Eye (tissue), 1 donor: ENCODE data around the gene NMS.

Experiments used
- DNase-seq: peaks from one replicate; pipeline ENCODE4 v3.0.0-alpha.2; 2015

The NMS gene

GRCh38 chr2:100470182-100470581 lies at the start of gene NMS:
Gene NMS, plus strand, starts transcription at chr2:100470482. Its CDS starts 7 bp downstream, at chr2:100470489.
- DNase-seq: no peak

- peak; percentile 59 for DNase-seq
Observed at GRCh38 chr2:100422320-100423055, 47.8 kb upstream of the NMS start.

- no peak for DNase-seq
Observed at GRCh38 chr2:100423631-100424030, 46.7 kb upstream of the NMS start.

- DNase-seq: no peak
Observed at GRCh38 chr2:100424277-100424875, 45.9 kb upstream of the NMS start.

- DNase-seq: no peak
Observed at GRCh38 chr2:100425107-100425506, 45.2 kb upstream of the NMS start.

- DNase-seq: no peak
Observed at GRCh38 chr2:100425573-100426383, 44.5 kb upstream of the NMS start.

GRCh38 chr2:100426384-100426720 lies 43.9 kb upstream of the NMS start:
- no peak for DNase-seq

GRCh38 chr2:100427111-100427510 lies 43.2 kb upstream of the NMS start:
- no peak for DNase-seq

- DNase-seq: peak; percentile 43
Observed at GRCh38 chr2:100427627-100428258, 42.5 kb upstream of the NMS start.

- no peak for DNase-seq
Observed at GRCh38 chr2:100429726-100430125, 40.6 kb upstream of the NMS start.

- no peak for DNase-seq
Observed at GRCh38 chr2:100437751-100438150, 32.5 kb upstream of the NMS start.

GRCh38 chr2:100446696-100447095 lies 23.6 kb upstream of the NMS start:
- DNase-seq: no peak

GRCh38 chr2:100451092-100451491 lies 19.2 kb upstream of the NMS start:
- DNase-seq: no peak

GRCh38 chr2:100451734-100452133 lies 18.5 kb upstream of the NMS start:
- DNase-seq: no peak

GRCh38 chr2:100453853-100454252 lies 16.4 kb upstream of the NMS start:
- no peak for DNase-seq

- DNase-seq: peak; percentile 10
Observed at GRCh38 chr2:100456357-100456756, 13.9 kb upstream of the NMS start.

GRCh38 chr2:100460904-100461530 lies 9.3 kb upstream of the NMS start:
- DNase-seq: no peak

GRCh38 chr2:100470898-100471514 lies 724 bp downstream of the NMS start:
- peak; percentile 83 for DNase-seq

GRCh38 chr2:100476606-100477005 lies 6.3 kb downstream of the NMS start:
- no peak for DNase-seq

GRCh38 chr2:100482741-100483140 lies 12.5 kb downstream of the NMS start:
- DNase-seq: no peak

GRCh38 chr2:100483895-100484294 lies 13.6 kb downstream of the NMS start:
- no peak for DNase-seq

- DNase-seq: no peak
Observed at GRCh38 chr2:100484390-100484789, 14.1 kb downstream of the NMS start.

GRCh38 chr2:100485396-100485795 lies 15.1 kb downstream of the NMS start:
- no peak for DNase-seq
